Measurements from ENCODE around the gene DMRTB1.

DMRTB1 gene

GRCh38 chr1:53511933-53512806, 53.0 kb downstream of the DMRTB1 start:
- DNase-seq = no peak

GRCh38 chr1:53512807-53513755, 53.9 kb downstream of the DMRTB1 start:
- DNase-seq = no peak

GRCh38 chr1:53513846-53514245, 54.6 kb downstream of the DMRTB1 start:
- DNase-seq = no peak

- no peak for DNase-seq
These were observed 55.2 kb downstream of the DMRTB1 start for GRCh38 chr1:53514436-53514835.

- DNase-seq = no peak
These were observed 57.0 kb downstream of the DMRTB1 start for GRCh38 chr1:53516181-53516580.
